K562 (cell line): Measurements from ENCODE around the gene CD36. TPM values are rescaled to one million over a fixed set of nuclear protein-coding genes. Genes with fewer than 3 reads are reported as not detected.

Experiments
- ATAC-seq: fragments of 200-7000 bp; cut with Tn5 transposase; 3 replicates; pipeline ENCODE4 v1.9.1; 2020; ENCODE audit warnings: moderate library complexity
- BruUV-seq: library from RNA; stranded (reverse); fragments of 400-500 nt; replicated peaks from 2 replicates; lab custom pipeline; 2021; lab: Mats Ljungman, UMichigan
- CTCF ChIA-PET: fragments of 300-600 bp; formaldehyde crosslinking; extraction: SDS; loops from one replicate; lab custom pipeline; 2021; ENCODE audit warnings: low intra/inter-chr PET ratio; lab: Yijun Ruan, JAX
- POLR2A ChIA-PET: fragments of 300-600, 350-650 bp; sonication (Branson Sonifier 250); formaldehyde crosslinking; extraction: SDS; loops from one replicate; lab custom pipeline; 2021; ENCODE audit warnings: antibody characterized with exemption, inconsistent platforms; lab: Yijun Ruan, JAX
- DNase-seq, 4 experiments: peaks; one replicate each; pipeline versions ENCODE4 v3.0.0 to v3.0.0-alpha.2; 2011 to 2018; ENCODE audit warnings: low spot score in 3 of 4, mixed read lengths in 3 of 4; ENCODE audit errors: extremely low read depth in 1 of 4
- FAIRE-seq: peaks from 2 replicates; lab custom pipeline; 2011; peaks lifted over from hg19 to GRCh38; lab: Jason Lieb, UNC
- H2AFZ ChIP-seq: 2 replicates; pipeline ENCODE4 v1.6.0; 2011; ENCODE audit warnings: low read depth, low read length, control low read depth, inconsistent platforms
- H3K27ac ChIP-seq: fragments of 200-600 bp; 3 replicates; pipeline ENCODE4 v1.8.0; 2011; ENCODE audit warnings: low read depth, mild to moderate bottlenecking, control low read depth, inconsistent platforms, low read length, moderate library complexity, mixed read lengths; ENCODE audit errors: extremely low read depth
- H3K27me3 ChIP-seq, 2 experiments: fragments of 300-600 bp in 1 of 2; 2 replicates in 1 of 2; 3 replicates in 1 of 2; pipeline versions ENCODE4 v1.6.0 to v1.8.0; 2011; ENCODE audit warnings: inconsistent platforms in 2 of 2, low read length in 2 of 2, mild to moderate bottlenecking in 1 of 2, mixed read lengths in 1 of 2, moderate library complexity in 1 of 2; ENCODE audit not compliant: control insufficient read depth in 2 of 2, insufficient read depth in 2 of 2
- H3K36me3 ChIP-seq: fragments of 300-600 bp; 3 replicates; pipeline ENCODE4 v1.8.0; 2011; ENCODE audit warnings: mild to moderate bottlenecking, low read length, inconsistent platforms; ENCODE audit not compliant: control insufficient read depth, insufficient read depth
- H3K4me1 ChIP-seq, 2 experiments: fragments of 200-600 bp in 1 of 2; replicated peaks in 1 of 2; 2 replicates in 1 of 2; 3 replicates in 1 of 2; pipeline versions ENCODE4 v1.5.1 to v1.8.0; 2011; ENCODE audit warnings: inconsistent platforms in 2 of 2, low read length in 2 of 2, mild to moderate bottlenecking in 1 of 2, mixed read lengths in 1 of 2, moderate library complexity in 1 of 2; ENCODE audit not compliant: control insufficient read depth in 2 of 2, insufficient read depth in 2 of 2
- H3K4me2 ChIP-seq: 2 replicates; pipeline ENCODE4 v1.6.1; 2011; ENCODE audit warnings: low read length, control low read depth, inconsistent platforms, mixed read lengths; ENCODE audit not compliant: insufficient read depth
- H3K4me3 ChIP-seq: fragments of 200-600 bp; sonication (generic), shearing (Covaris generic); 2 replicates; pipeline ENCODE4 v1.5.1; 2016; ENCODE audit warnings: control low read depth, inconsistent platforms
- H3K79me2 ChIP-seq: fragments of 200-600 bp; 3 replicates; pipeline ENCODE4 v1.8.0; 2011; ENCODE audit warnings: low read length, inconsistent platforms; ENCODE audit not compliant: control insufficient read depth, insufficient read depth
- H3K9ac ChIP-seq, 2 experiments: 2 replicates each; pipeline versions ENCODE4 v1.6.0 to v1.6.1; 2011; ENCODE audit warnings: low read depth in 2 of 2, low read length in 2 of 2, control low read depth in 1 of 2, inconsistent platforms in 1 of 2, mild to moderate bottlenecking in 1 of 2, mixed read lengths in 1 of 2; ENCODE audit not compliant: insufficient read depth in 1 of 2
- H3K9me1 ChIP-seq: one replicate; pipeline ENCODE4 v1.6.0; 2011; ENCODE audit warnings: inconsistent platforms, mild to moderate bottlenecking, low read length, moderate library complexity; ENCODE audit not compliant: control insufficient read depth, insufficient read depth
- H3K9me3 ChIP-seq: replicated peaks from 2 replicates; pipeline ENCODE4 v1.5.1; 2011; ENCODE audit warnings: low read depth, low read length, inconsistent platforms; ENCODE audit not compliant: control insufficient read depth, insufficient read depth
- H4K20me1 ChIP-seq: replicated peaks from 2 replicates; pipeline ENCODE4 v1.6.1; 2011; ENCODE audit warnings: low read length, inconsistent platforms, mixed read lengths; ENCODE audit not compliant: control insufficient read depth, insufficient read depth
- CTCFL ChIP-seq: IDR thresholded peaks from 2 replicates; pipeline ENCODE4 v1.6.1; 2011; ENCODE audit warnings: borderline replicate concordance, low read depth, mild to moderate bottlenecking, moderate library complexity, low read length; ENCODE audit not compliant: insufficient read depth, poor library complexity, severe bottlenecking
- JUNB ChIP-seq: fragments of 450-650 bp; formaldehyde crosslinking; conservative IDR thresholded peaks from 2 replicates; pipeline ENCODE4 v1.4.0; 2020; ENCODE audit warnings: mild to moderate bottlenecking
- MAFF ChIP-seq: IDR thresholded peaks from 2 replicates; pipeline ENCODE4 v1.6.1; 2012; ENCODE audit warnings: low read length, improper control_type of control experiment
- MYNN ChIP-seq, 2 experiments: sonication (generic); formaldehyde crosslinking in 1 of 2; IDR thresholded peaks; 2 replicates each; pipeline versions ENCODE4 v1.5.0 to v1.6.1; 2016 to 2020; ENCODE audit warnings: antibody characterized with exemption in 1 of 2, missing genetic modification reagents in 1 of 2
- PHF20 ChIP-seq: fragments of 450-650 bp; IDR thresholded peaks from 2 replicates; pipeline ENCODE4 v1.6.1; 2018; ENCODE audit not compliant: partially characterized antibody
- SRSF1 ChIP-seq: fragments of 200-400 bp; formaldehyde crosslinking; IDR thresholded peaks from 2 replicates; pipeline ENCODE4 v1.6.1; 2017; ENCODE audit warnings: mild to moderate bottlenecking, low read depth, low read length, moderate library complexity
- THRAP3 ChIP-seq: fragments of 450-650 bp; IDR thresholded peaks from 2 replicates; pipeline ENCODE4 v1.6.1; 2016; ENCODE audit warnings: mild to moderate bottlenecking, inconsistent platforms, borderline replicate concordance
- ZNF224 ChIP-seq: sonication (generic); formaldehyde crosslinking; IDR thresholded peaks from 2 replicates; pipeline ENCODE4 v1.8.0; 2022; ENCODE audit warnings: mild to moderate bottlenecking, missing genetic modification reagents
- ZNF3 ChIP-seq: fragments of 250-450 bp; sonication (Bioruptor Pico); IDR thresholded peaks from 2 replicates; pipeline ENCODE4 v1.5.0; 2021; ENCODE audit warnings: mild to moderate bottlenecking, moderate library complexity
- WGBS: fragments of 100-300 bp; shearing (Covaris generic); methylation state at CpG from one replicate; pipeline ENCODE4 v1.1.6; 2016; ENCODE audit warnings: low coverage, mixed read lengths; ENCODE audit not compliant: insufficient coverage; ENCODE audit errors: missing lambda C conversion rate; 5-methylcytosine and 5-hydroxymethylcytosine counted together
- in situ Hi-C: fragments of 300-500 bp; cut with MboI; formaldehyde crosslinking; loops from 4 replicates; pipeline ENCODE4 v1.15.0; 2018; ENCODE audit warnings: inconsistent platforms, mixed read lengths
- intact Hi-C: fragments of 100-400 bp; cut with micrococcal nuclease; formaldehyde crosslinking; loops from 2 replicates; pipeline ENCODE4 v1.14.2; 2022
- polyA plus RNA-seq, 8 experiments: library from polyadenylated mRNA; depleted of rRNA in 4 of 8; stranded (reverse) in 5 of 8; unstranded in 3 of 8; fragments of >200 nt; fragmentation: Nextera tagmentation in 2 of 8; fragmentation: Illumina TruSeq in 1 of 8; extraction: Ambion mirVana in 2 of 8; extraction: Trizol in 1 of 8; gene quantifications; 2 replicates each; pipeline versions ENCODE4 v1.2.1 to v1.2.3, GENCODE V29; 2011 to 2014; ENCODE audit warnings: inconsistent platforms in 1 of 8, missing spikeins in 1 of 8
- total RNA-seq, 7 experiments: library from RNA; depleted of rRNA in 6 of 7; stranded (reverse); fragments of >200 nt in 6 of 7; fragmentation: Illumina TruSeq in 2 of 7; extraction: Trizol in 2 of 7; gene quantifications; 2 replicates each; pipeline versions ENCODE4 v1.2.1 to v1.2.3, GENCODE V29; 2011 to 2021; ENCODE audit warnings: low replicate concordance in 1 of 7
- TF ChIP-seq, protein P1 (sequence below): fragments of 250-450 bp; sonication (Bioruptor Pico); IDR thresholded peaks from 2 replicates; pipeline ENCODE4 v1.8.0; 2021; ENCODE audit warnings: borderline replicate concordance, mild to moderate bottlenecking, moderate library complexity; ENCODE audit not compliant: poor library complexity, severe bottlenecking
- TF ChIP-seq, protein P2 (sequence below): sonication (generic); formaldehyde crosslinking; IDR thresholded peaks from 2 replicates; pipeline ENCODE4 v1.8.1; 2023; ENCODE audit warnings: mild to moderate bottlenecking, missing genetic modification reagents

The CD36 gene
- total and polyA plus RNA-seq, 9 of the 15 experiments (the other 6 are each of a cell fraction or from before 2014, with no cell fraction given): 0.09 to 4.0 (median 0.42) TPM

DNA sequence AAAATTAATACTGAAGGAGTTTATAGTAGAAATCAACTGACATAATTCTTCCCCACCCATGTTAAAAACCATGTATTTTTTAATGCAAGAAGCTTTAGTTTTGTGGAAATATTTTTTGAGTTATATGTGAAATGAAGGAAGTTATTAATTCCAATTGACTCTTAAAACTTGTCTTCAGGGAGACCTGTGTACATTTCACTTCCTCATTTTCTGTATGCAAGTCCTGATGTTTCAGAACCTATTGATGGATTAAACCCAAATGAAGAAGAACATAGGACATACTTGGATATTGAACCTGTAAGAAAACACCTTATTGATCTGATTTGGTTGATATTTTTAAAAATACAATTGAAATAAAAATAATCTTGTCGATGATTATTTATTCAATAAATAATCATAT, 33.3 kb downstream of the CD36 start:
- H3K27ac ChIP-seq: no peak overlapping the region
- no peaks in the 10 kb centered on the region for H3K79me2 ChIP-seq
- H3K4me3 ChIP-seq: no peak overlapping the region
- ChIA-PET CTCF (no interaction called here), POLR2A (no interaction called here)
- 0% methylated on average over 1 of the region's 1 CpG for WGBS
- DNase-seq (no peak), FAIRE-seq (no peak), ATAC-seq (no peak)
- H3K9me1 ChIP-seq: no peaks in the 10 kb centered on the region
- no peak overlapping the region for H3K9ac ChIP-seq
- in situ Hi-C loops (no loop called here), intact Hi-C loops (no loop called here)
- BruUV-seq: no TSS peak
- no peak for TF ChIP-seq MYNN (IDR thresholded peaks at IDR 0.05)
- TF ChIP-seq MYNN (CRISPR knock-in tag; IDR thresholded peaks at IDR 0.05): no peak
- no peak for TF ChIP-seq SRSF1
- H3K4me1 ChIP-seq: no peaks in the 10 kb centered on the region
- H3K9me3 ChIP-seq: no peaks in the 10 kb centered on the region
- no peak overlapping the region for H2AFZ ChIP-seq
- no peaks in the 10 kb centered on the region for H3K36me3 ChIP-seq
- H4K20me1 ChIP-seq: no peaks in the 10 kb centered on the region
- no peak overlapping the region for H3K4me2 ChIP-seq
- no peaks in the 10 kb centered on the region for H3K27me3 ChIP-seq

DNA sequence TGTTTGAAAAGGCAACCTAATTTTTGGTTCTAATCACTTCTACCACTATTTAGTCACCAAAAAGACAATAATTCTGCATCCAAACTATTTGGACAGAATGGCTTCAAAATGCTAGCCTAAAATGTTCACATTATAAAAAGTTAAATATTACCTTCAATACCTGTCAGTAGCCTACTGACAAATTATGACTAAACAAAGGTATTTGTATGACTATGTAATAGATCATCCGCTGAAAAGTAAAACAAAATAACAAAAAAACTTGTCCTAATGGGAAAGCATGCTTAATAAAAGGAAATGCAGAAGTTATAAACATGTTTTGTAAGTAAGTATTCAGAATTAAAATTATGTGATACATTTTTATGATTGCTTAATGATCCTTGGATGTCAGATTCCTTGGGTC, 36.6 kb downstream of the CD36 start:
- Histone ChIP-seq H3K27me3 (no peaks in the 10 kb centered on the region), H3K9me1 (no peaks in the 10 kb centered on the region), H3K79me2 (no peaks in the 10 kb centered on the region), H3K9me3 (no peaks in the 10 kb centered on the region), H3K9ac (no peak overlapping the region), H3K4me3 (no peak overlapping the region), H3K27ac (no peak overlapping the region), H3K36me3 (no peaks in the 10 kb centered on the region), H3K4me2 (no peak overlapping the region), H3K4me1 (no peaks in the 10 kb centered on the region), H4K20me1 (no peaks in the 10 kb centered on the region), H2AFZ (no peak overlapping the region)
- BruUV-seq: no TSS peak
- ChIA-PET CTCF (no interaction called here), POLR2A (no interaction called here)
- in situ Hi-C loops (no loop called here), intact Hi-C loops (no loop called here)
- 0% methylated on average over 1 of the region's 1 CpG for WGBS
- FAIRE-seq (no peak), DNase-seq (no peak), ATAC-seq (no peak)
- TF ChIP-seq PHF20 (no peak), ZNF224 (no peak), JUNB (CRISPR knock-in tag) (no peak), CTCFL (no peak), THRAP3 (no peak), ZNF3 (no peak), MAFF (no peak)
- TF ChIP-seq, protein P1, sequence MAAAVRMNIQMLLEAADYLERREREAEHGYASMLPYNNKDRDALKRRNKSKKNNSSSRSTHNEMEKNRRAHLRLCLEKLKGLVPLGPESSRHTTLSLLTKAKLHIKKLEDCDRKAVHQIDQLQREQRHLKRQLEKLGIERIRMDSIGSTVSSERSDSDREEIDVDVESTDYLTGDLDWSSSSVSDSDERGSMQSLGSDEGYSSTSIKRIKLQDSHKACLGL: no peak
- TF ChIP-seq, protein P2, sequence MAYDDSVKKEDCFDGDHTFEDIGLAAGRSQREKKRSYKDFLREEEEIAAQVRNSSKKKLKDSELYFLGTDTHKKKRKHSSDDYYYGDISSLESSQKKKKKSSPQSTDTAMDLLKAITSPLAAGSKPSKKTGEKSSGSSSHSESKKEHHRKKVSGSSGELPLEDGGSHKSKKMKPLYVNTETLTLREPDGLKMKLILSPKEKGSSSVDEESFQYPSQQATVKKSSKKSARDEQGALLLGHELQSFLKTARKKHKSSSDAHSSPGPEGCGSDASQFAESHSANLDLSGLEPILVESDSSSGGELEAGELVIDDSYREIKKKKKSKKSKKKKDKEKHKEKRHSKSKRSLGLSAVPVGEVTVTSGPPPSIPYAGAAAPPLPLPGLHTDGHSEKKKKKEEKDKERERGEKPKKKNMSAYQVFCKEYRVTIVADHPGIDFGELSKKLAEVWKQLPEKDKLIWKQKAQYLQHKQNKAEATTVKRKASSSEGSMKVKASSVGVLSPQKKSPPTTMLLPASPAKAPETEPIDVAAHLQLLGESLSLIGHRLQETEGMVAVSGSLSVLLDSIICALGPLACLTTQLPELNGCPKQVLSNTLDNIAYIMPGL (CRISPR knock-in tag): no peak
